ENCODE results near the gene TMEM120B.

Gene TMEM120B

DNA sequence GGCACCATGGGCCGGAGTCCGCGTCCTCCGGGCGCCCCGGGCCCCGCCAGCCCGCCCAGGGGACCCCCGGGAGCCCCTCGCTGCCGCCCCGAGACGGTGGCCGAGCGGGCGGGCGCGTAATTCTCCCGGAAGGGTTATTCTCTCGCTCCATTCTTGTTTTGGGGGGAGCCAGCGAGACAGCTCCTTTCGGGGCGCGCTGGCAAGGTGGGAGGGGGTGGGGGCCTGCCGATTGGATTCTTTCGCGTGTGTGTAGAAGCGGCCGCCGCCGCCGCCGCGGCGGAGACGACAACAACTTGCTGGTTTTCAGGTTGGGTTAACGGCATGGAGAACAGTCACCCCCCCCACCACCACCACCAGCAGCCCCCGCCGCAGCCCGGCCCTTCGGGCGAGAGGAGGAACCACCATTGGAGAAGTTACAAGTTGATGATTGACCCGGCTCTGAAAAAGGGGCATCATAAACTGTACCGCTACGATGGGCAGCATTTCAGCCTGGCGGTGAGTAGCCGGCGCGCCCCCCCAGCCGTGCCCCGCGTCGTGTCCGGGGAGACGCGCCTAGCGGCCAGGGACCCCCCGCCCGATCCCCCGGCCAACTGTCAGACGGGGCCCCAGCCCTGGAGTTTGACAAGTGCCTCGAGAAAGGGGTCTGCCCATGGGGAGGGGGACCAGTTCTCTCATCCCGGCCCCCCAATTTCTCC, 92.0 kb downstream of the TMEM120B start:
- DNase-seq (ENCODE audit: low spot score) = peak; percentile 31

DNA sequence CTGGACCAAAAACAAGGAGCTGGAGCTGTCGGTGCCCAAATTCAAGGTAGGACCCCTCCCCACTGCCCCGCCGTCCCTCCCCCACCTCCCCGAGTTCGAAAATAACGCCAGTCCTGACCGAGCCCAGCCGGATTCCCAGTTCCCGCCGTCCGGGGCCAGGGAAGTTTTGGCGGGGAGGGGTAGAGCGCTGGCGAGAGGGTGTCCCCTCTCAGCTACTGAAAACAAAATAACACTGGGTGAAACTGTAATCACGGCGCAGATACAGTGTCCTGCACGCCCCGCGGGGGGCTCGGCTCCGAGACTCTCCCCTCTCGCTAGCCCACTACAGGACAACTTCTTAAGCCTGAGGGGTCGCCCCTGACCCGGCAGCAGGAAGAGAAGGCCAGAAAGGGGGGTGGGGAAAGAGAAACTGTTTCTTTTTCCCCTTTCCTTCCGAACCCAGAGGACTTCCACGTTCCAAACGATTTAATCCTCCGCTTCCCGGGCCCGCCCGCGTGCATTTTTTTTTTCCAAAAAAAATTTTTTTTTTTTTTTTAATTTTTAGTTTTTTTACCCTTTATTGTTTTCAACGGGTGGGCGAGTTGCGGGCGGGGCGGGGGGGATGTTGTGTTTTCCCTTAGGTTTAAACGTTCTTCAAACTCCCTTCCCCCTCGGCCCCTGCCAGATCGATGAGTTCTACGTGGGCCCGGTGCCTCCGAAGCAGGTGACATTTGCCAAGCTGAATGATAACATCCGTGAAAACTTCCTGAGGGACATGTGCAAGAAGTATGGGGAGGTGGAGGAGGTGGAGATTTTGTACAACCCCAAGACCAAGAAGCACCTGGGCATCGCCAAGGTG, 92.8 kb downstream of the TMEM120B start:
- DNase-seq (ENCODE audit: low spot score) = no peak

- DNase-seq (ENCODE audit: low spot score) = no peak
Measured at GRCh38 chr12:121806009-121806545, 93.5 kb downstream of the TMEM120B start.

DNA sequence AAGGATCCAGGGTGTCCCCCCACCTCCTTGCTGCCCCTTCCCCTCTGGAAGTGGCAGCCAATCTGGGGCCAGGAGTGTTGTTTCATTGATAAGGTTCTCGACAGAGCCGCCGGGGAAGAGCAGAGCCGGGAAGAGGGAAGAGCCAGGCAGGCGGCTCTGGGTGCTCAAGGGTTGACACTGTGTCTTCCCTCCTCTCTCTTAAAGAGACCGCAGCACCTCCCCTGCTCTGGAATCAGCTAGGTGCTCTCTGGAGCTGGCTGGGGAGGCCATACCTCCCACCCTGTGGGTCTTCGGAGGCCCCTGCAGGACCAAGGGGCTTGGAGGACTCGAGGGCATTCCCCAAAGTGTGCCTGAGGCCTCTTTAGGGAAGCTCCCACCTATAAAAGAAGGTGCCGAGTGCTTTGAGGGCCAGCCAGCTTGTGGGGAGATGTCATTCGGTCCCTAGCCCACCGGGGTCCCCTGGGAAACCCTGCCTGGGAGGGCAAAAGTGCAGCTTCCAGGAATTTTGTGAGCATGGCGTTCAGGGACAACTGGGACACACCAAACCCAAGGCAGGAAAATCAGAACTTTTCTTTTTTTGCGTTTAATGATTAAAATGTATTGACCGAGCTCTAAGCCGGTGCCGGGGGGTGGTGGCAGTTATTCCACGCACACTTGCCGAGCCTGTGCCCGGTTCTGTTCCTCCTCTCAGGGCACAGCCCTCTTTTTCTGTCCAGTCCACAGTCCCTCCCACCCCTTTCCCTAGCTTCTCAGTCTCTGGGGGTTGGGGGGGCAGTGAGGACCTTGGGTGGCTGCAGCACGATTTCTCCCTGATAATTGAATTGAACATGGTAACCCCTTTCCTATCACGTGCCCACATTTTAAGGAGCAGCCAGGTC, 94.2 kb downstream of the TMEM120B start:
- DNase-seq (ENCODE audit: low spot score) = no peak

DNA sequence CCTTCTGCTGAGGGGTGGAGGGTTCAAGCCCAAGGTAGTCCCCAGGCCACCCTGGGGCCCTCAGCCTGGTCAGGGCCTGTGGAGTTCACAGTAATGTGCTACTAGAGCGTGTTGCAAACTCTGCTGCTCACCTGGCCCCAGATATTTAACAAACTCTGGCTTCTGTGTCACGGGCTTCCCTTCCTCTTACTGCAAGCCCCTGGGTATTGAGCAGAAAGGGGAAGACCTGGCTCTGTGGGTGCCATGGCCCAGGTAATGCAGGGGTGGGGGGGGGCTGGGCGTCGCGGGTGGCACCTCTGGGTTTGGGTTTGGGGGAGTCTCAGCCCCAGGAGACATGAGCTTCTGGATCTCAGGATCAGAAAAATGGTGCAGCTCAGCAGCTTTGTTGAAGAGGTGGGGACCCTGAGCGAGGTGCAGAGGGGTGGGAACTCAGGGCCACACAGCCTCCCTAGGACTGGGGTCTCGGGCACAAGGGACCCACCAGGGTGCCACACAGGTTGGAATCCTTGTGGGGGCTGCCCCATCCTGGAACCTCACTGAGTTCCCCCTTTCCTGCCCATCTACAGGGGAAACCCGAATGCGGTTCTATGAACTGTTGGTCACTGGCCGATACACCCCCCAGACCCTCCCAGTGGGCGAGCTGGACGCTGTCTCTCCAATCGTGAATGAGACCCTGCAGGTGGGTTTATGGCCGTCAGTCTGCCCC, 95.2 kb downstream of the TMEM120B start:
- no peak for DNase-seq (ENCODE audit: low spot score)

DNA sequence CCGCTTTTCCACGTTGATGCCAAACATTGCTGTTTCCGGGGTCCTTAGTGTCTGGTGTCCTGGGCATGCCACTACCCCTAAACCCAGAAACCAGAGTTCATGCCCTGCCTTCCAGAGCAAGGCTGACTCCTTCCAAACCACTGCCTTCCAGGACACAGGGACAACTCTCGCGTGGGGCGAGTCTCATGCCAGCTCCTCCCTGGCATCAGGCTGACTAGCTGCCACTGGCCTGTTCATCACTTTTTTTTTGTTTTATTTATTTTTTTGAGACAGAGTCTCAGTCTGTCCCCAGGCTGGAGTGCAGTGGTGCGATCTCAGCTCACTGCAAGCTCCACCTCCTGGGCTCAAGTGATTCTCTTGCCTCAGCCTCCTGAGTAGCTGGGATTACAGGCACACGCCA, 96.1 kb downstream of the TMEM120B start:
- DNase-seq (ENCODE audit: low spot score) = no peak

DNA sequence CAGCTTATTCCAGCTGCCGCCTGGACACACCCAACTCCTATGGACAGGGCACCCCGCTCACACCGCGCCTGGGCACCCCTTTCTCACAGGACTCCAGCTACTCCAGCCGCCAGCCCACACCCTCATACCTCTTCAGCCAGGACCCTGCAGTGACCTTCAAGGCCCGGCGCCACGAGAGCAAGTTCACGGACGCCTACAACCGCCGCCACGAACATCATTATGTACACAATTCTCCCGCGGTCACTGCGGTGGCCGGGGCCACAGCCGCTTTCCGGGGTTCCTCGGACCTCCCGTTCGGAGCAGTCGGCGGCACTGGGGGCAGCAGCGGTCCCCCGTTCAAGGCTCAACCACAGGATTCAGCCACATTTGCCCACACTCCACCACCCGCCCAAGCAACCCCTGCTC, 97.2 kb downstream of the TMEM120B start:
- no peak for DNase-seq (ENCODE audit: low spot score)

DNA sequence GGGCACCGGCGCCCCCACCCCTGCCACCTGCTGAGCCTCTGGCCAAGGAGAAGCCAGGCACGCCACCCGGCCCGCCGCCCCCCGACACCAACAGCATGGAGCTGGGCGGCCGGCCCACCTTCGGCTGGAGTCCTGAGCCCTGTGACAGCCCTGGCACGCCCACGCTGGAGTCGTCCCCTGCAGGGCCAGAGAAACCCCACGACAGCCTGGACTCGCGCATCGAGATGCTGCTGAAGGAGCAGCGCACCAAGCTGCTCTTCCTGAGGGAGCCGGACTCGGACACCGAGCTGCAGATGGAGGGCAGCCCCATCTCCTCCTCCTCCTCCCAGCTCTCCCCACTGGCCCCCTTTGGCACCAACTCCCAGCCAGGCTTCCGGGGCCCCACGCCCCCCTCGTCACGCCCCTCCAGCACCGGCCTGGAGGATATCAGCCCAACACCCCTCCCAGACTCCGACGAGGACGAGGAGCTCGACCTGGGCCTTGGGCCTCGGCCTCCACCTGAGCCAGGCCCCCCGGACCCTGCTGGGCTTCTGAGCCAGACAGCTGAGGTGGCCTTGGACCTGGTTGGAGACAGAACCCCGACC, 97.8 kb downstream of the TMEM120B start:
- DNase-seq (ENCODE audit: low spot score) = no peak

- no peak for DNase-seq (ENCODE audit: low spot score)
Measured at GRCh38 chr12:121810833-121811433, 98.4 kb downstream of the TMEM120B start.

- DNase-seq (ENCODE audit: low spot score) = peak; percentile 65
Measured at GRCh38 chr12:121811434-121812319, 99.1 kb downstream of the TMEM120B start.

GRCh38 chr12:121812320-121812871, 99.8 kb downstream of the TMEM120B start:
- peak; percentile 56 for DNase-seq (ENCODE audit: low spot score)

DNA sequence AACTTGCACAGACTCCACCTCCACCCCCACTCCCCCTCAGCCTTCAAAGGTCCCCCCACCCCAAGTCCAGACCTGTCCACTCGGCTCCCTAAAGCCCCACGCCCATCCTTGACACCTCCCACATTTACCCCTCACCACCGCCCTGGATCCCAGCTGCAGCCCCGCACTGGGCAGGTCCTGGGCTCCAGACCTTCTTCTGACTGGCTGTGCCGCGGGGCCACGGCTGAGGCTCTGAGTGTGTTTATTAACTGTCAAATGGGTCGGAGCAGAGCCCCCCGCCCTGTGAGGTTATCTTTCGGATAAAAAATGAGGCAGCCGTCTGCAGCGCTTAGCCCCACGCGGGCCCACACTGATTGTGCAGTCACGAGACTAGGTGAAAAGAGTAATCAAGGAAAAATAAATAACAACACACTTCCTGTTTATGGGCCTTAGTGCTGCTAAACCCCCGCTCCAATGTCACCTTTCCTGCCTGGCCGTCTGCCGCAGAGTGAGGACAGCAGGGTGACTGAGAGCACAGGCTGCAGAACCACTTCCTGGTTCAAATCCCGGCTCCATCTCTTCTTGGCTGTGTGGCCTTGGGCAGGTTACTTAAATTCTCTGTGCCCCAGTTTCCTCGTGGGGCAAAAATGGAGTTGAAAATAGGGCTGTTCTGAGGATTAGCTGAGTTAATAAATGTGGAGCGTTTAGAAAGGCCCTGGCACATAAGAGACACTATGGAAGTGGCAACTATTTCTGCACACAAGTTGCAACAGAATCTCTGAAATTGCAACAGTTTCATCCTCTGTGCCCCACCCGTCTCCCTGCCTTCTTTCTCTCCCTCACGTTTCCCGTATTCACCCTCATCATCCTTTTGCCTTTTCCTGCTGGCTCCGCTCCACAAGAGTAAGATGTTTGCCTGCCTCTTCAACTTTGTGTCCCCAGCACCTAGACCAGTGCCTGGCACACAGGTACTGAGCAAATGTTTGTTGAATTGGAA, 100.7 kb downstream of the TMEM120B start:
- DNase-seq (ENCODE audit: low spot score) = no peak

DNA sequence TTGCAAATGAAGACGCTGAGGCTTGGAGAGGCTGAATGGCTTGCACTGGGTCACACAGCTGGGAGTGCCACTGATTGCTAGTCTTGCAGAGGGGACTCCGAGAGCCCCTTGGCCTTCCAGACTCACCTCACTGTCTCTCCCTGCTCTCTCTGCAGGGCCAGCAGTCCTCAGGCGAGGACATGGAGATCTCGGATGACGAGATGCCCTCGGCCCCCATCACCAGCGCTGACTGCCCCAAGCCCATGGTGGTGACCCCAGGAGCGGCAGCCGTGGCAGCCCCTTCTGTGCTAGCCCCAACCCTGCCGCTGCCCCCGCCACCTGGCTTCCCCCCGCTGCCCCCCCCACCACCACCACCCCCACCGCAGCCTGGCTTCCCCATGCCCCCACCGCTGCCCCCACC, 101.4 kb downstream of the TMEM120B start:
- no peak for DNase-seq (ENCODE audit: low spot score)

- DNase-seq (ENCODE audit: low spot score) = no peak
Measured at GRCh38 chr12:121814429-121815119, 102.0 kb downstream of the TMEM120B start.

- no peak for DNase-seq (ENCODE audit: low spot score)
Measured at GRCh38 chr12:121815263-121815662, 102.7 kb downstream of the TMEM120B start.

DNA sequence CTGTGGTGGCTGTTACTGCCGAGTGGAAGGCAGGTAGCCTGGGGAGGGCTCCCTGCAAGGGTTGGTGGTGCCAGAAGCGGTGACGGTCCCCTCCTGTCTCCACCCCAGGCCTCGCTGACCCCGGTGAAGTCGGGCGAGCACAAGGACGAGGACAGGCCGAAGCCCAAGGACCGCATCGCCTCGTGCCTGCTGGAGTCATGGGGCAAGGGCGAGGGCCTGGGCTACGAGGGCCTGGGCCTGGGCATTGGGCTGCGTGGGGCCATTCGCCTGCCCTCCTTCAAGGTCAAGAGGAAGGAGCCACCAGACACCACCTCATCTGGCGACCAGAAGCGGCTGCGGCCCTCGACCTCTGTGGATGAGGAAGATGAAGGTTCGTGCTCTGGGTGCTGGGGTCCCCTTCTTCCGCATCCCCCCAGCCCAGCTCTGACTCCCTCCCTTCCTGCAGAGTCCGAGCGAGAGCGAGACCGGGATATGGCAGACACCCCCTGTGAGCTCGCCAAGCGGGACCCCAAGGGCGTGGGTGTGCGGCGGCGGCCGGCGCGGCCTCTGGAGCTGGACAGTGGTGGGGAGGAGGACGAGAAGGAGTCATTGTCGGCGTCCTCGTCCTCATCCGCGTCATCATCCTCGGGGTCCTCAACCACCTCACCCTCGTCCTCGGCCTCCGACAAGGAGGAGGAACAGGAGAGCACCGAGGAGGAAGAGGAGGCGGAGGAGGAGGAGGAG, 104.5 kb downstream of the TMEM120B start:
- DNase-seq (ENCODE audit: low spot score) = no peak

DNA sequence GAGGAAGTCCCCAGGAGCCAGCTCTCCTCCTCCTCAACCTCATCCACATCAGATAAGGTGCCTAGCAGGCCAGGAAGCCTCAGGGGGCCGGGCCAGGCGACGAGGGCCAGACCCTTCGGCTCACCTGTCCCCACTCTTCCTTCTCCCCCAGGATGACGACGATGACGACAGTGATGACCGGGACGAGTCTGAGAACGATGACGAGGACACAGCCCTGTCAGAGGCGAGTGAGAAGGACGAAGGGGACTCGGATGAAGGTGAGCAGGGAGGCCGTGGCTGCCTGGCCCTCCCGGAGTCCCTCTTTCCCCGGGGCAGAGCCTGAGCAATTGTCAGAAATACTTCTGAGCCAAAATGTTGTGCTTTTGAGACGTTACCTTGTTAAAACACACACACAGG, 105.1 kb downstream of the TMEM120B start:
- no peak for DNase-seq (ENCODE audit: low spot score)
